KMS-11 (cell line): ENCODE results near the gene GNG11.

Experiments used
- H2AFZ ChIP-seq: fragments of 200-600 bp; sonication (generic); 2 replicates; pipeline ENCODE4 v1.6.1; 2016; ENCODE audit warnings: antibody characterized with exemption, mixed run types, low read depth
- H3K27ac ChIP-seq: fragments of 200-600 bp; sonication (generic); 2 replicates; pipeline ENCODE4 v1.6.1; 2016; ENCODE audit warnings: mild to moderate bottlenecking, mixed run types
- H3K27me3 ChIP-seq: fragments of 200-600 bp; sonication (generic); 2 replicates; pipeline ENCODE4 v1.6.1; 2017; ENCODE audit warnings: mild to moderate bottlenecking, low read depth, mixed run types, moderate library complexity; ENCODE audit not compliant: insufficient read depth
- H3K36me3 ChIP-seq: fragments of 200-600 bp; sonication (generic); 2 replicates; pipeline ENCODE4 v1.6.1; 2017; ENCODE audit warnings: mild to moderate bottlenecking, mixed run types; ENCODE audit not compliant: insufficient read depth
- H3K4me1 ChIP-seq: fragments of 200-600 bp; sonication (generic); 2 replicates; pipeline ENCODE4 v1.6.1; 2016; ENCODE audit warnings: mild to moderate bottlenecking, low read depth, mixed run types; ENCODE audit not compliant: poor library complexity, severe bottlenecking
- H3K4me2 ChIP-seq: fragments of 200-600 bp; sonication (generic); 2 replicates; pipeline ENCODE4 v1.7.0; 2016; ENCODE audit warnings: mild to moderate bottlenecking, mixed run types
- H3K4me3 ChIP-seq: fragments of 200-600 bp; sonication (generic); IDR thresholded peaks from 2 replicates; pipeline ENCODE4 v1.6.1; 2017; ENCODE audit warnings: low read depth, low read length, mixed read lengths; ENCODE audit not compliant: insufficient read depth
- H3K79me2 ChIP-seq: fragments of 200-600 bp; sonication (generic); 2 replicates; pipeline ENCODE4 v1.6.1; 2016; ENCODE audit warnings: low read depth, mixed run types; ENCODE audit not compliant: insufficient read depth
- H3K9ac ChIP-seq: fragments of 200-600 bp; sonication (generic); 2 replicates; pipeline ENCODE4 v1.6.1; 2016; ENCODE audit warnings: mild to moderate bottlenecking, mixed run types
- H4K20me1 ChIP-seq: fragments of 200-600 bp; sonication (generic); 2 replicates; pipeline ENCODE4 v1.6.1; 2016; ENCODE audit warnings: mild to moderate bottlenecking, mixed run types; ENCODE audit not compliant: insufficient read depth
- TF ChIP-seq, protein P1 (sequence below): fragments of 200-600 bp; sonication (generic); conservative IDR thresholded peaks from 2 replicates; pipeline ENCODE4 v1.6.1; 2017; ENCODE audit warnings: low read depth, mild to moderate bottlenecking, antibody characterized with exemption, low read length, moderate library complexity, mixed read lengths

Gene GNG11

GRCh38 chr7:93945083-93945482, 23.5 kb downstream of the GNG11 start:
- H3K36me3 ChIP-seq, result no peaks in the 10 kb centered on the region
- H3K4me2 ChIP-seq, result no peak overlapping the region
- H3K27ac ChIP-seq, result no peak overlapping the region
- H3K4me3 ChIP-seq, result no peak overlapping the region
- no peaks in the 10 kb centered on the region for H3K27me3 ChIP-seq
- no peak overlapping the region for H3K9ac ChIP-seq
- TF ChIP-seq, protein P1, sequence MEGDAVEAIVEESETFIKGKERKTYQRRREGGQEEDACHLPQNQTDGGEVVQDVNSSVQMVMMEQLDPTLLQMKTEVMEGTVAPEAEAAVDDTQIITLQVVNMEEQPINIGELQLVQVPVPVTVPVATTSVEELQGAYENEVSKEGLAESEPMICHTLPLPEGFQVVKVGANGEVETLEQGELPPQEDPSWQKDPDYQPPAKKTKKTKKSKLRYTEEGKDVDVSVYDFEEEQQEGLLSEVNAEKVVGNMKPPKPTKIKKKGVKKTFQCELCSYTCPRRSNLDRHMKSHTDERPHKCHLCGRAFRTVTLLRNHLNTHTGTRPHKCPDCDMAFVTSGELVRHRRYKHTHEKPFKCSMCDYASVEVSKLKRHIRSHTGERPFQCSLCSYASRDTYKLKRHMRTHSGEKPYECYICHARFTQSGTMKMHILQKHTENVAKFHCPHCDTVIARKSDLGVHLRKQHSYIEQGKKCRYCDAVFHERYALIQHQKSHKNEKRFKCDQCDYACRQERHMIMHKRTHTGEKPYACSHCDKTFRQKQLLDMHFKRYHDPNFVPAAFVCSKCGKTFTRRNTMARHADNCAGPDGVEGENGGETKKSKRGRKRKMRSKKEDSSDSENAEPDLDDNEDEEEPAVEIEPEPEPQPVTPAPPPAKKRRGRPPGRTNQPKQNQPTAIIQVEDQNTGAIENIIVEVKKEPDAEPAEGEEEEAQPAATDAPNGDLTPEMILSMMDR, result no peak
- H3K79me2 ChIP-seq, result no peaks in the 10 kb centered on the region
- no peaks in the 10 kb centered on the region for H4K20me1 ChIP-seq
- no peaks in the 10 kb centered on the region for H3K4me1 ChIP-seq
- H2AFZ ChIP-seq, result no peak overlapping the region

- H3K4me1 ChIP-seq, result no peaks in the 10 kb centered on the region
- no peaks in the 10 kb centered on the region for H4K20me1 ChIP-seq
- no peak overlapping the region for H2AFZ ChIP-seq
- no peaks in the 10 kb centered on the region for H3K27me3 ChIP-seq
- H3K79me2 ChIP-seq, result no peaks in the 10 kb centered on the region
- H3K27ac ChIP-seq, result no peak overlapping the region
- no peaks in the 10 kb centered on the region for H3K36me3 ChIP-seq
- no peak overlapping the region for H3K4me3 ChIP-seq
- TF ChIP-seq, protein P1, result no peak
- H3K9ac ChIP-seq, result no peak overlapping the region
- H3K4me2 ChIP-seq, result no peak overlapping the region
Measured at GRCh38 chr7:93945756-93946535, 24.4 kb downstream of the GNG11 start.

DNA sequence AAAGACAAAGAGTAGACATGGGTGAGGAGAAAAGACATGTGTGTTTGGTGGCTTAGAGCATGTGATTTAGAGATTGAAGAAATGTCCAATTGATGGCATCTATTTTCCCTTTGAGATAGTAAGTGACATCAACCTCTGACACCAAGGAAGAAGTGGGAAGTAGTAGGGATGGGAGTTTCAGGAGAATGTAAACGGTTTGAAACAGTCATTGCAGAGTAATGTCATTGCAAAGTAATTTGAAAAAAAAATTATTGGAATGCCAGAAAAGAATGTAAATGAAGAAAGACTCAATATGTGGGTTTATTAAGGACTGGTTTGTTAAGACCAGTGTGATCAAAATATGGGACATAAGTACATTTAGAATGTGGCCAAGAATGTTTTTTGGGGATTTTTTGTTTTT, 26.6 kb downstream of the GNG11 start:
- Histone ChIP-seq H2AFZ (no peak overlapping the region), H3K4me1 (no peaks in the 10 kb centered on the region), H3K4me2 (no peak overlapping the region), H3K79me2 (no peaks in the 10 kb centered on the region), H3K4me3 (no peak overlapping the region), H3K27ac (no peak overlapping the region), H3K27me3 (no peaks in the 10 kb centered on the region), H4K20me1 (no peaks in the 10 kb centered on the region), H3K9ac (no peak overlapping the region), H3K36me3 (no peaks in the 10 kb centered on the region)
- TF ChIP-seq, protein P1, result no peak

DNA sequence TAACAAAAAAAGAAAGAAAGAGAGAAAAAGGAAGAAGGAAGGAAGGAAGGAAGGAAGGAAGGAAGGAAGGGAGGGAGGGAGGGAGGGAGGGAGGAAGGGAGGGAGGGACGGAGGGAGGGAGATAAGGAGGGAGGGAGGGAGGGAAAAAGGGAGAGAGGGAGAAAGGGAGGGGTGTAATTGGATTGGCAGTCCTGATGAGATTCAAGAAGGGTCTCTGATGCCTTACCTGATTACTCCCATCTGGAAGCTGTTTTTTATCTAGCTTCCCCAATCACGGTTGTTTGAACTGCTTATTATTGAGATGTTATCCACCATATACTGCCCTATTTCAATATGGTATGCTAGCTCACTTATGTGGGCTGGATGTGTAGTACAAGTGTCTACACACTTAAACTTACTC, 27.3 kb downstream of the GNG11 start:
- no peaks in the 10 kb centered on the region for H3K4me1 ChIP-seq
- no peaks in the 10 kb centered on the region for H3K27me3 ChIP-seq
- H3K9ac ChIP-seq, result no peak overlapping the region
- H3K4me2 ChIP-seq, result no peak overlapping the region
- no peak overlapping the region for H3K4me3 ChIP-seq
- TF ChIP-seq, protein P1, result no peak
- H3K79me2 ChIP-seq, result no peaks in the 10 kb centered on the region
- H4K20me1 ChIP-seq, result no peaks in the 10 kb centered on the region
- H2AFZ ChIP-seq, result no peak overlapping the region
- no peak overlapping the region for H3K27ac ChIP-seq
- H3K36me3 ChIP-seq, result no peaks in the 10 kb centered on the region
